ENCODE data around the gene BBS12. TPM values are rescaled to one million over a fixed set of nuclear protein-coding genes. Genes with fewer than 3 reads are reported as not detected.

The BBS12 gene
- total RNA-seq, 4 donors from 2014 or later, result 0.72 to 3.8 (median 3.1) TPM

- DNase-seq (ENCODE audit: low spot score in 2 of 2), result no peak
- intact Hi-C loops (cut with DNase I; ENCODE audit: low total_unique reads), result no loop called here
- WGBS, 2 donors, result 86 to 89% methylated on average over 1 of the region's 1 CpG
- H3K4me3 ChIP-seq (ENCODE audit: low read depth, poor library complexity, severe bottlenecking), result no peak overlapping the region
- TF ChIP-seq POLR2A (IDR thresholded peaks at IDR 0.05) (no peak), CTCF (IDR thresholded peaks at IDR 0.05) (no peak)
Observed at GRCh38 chr4:122701965-122702364, 30.5 kb upstream of the BBS12 start.

GRCh38 chr4:122702939-122703338 is 29.6 kb upstream of the BBS12 start:
- no peak for TF ChIP-seq CTCF (IDR thresholded peaks at IDR 0.05)
- no peak for TF ChIP-seq POLR2A (IDR thresholded peaks at IDR 0.05)
- no peak overlapping the region for H3K4me3 ChIP-seq (ENCODE audit: low read depth, poor library complexity, severe bottlenecking)
- WGBS, 2 donors, result 66 to 74% methylated on average over 3 of the region's 3 CpGs
- intact Hi-C loops (cut with DNase I; ENCODE audit: low total_unique reads), result no loop called here
- DNase-seq (ENCODE audit: low spot score in 2 of 2), result no peak

DNA sequence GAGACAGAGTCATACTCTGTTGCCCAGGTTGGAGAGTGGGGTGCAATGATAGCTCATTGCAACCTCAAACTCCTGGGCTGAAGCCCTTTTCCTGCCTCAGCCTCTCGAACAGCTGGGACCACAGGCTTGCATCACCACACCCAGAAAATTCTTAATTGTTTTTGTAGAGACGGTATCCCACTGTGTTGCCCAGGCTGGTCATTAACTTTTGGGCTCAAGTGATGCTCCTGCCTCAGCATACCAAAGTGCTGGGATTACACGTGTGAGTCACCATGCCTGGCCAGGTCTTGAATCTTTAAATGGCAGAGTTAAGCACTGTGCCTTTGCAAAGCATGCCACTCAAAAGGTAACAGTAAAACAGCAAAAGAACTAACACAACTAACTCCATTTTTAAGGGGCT is 28.6 kb upstream of the BBS12 start:
- no peak for DNase-seq (ENCODE audit: low spot score in 2 of 2)
- H3K4me3 ChIP-seq (ENCODE audit: low read depth, poor library complexity, severe bottlenecking), result no peak overlapping the region
- TF ChIP-seq CTCF (IDR thresholded peaks at IDR 0.05) (no peak), POLR2A (IDR thresholded peaks at IDR 0.05) (no peak)
- intact Hi-C loops (cut with DNase I; ENCODE audit: low total_unique reads), result no loop called here
- WGBS, 2 donors, result 62 to 66% methylated on average over 3 of the region's 3 CpGs

DNA sequence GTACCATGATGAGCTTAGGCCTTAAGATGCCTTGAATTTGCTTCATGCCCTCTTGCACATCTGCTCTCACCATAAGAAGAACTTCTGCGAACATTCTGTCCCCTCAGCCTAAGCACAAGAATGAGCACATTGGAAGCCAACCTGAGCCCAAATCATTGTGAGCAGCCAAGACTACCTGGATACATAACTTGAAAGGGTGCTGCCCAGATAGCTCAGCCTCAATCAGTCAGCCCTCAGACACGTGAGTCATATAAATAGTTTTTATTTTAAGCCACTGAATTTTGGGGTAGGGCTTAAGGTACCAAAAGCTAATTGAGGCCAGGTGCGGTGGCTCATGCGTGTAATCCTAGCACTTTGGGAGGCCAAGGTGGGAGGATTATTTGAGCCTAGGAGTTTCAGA is 27.5 kb upstream of the BBS12 start:
- no peak for DNase-seq (ENCODE audit: low spot score in 2 of 2)
- intact Hi-C loops (cut with DNase I; ENCODE audit: low total_unique reads), result no loop called here
- TF ChIP-seq POLR2A (IDR thresholded peaks at IDR 0.05), result no peak
- no peak for TF ChIP-seq CTCF (IDR thresholded peaks at IDR 0.05)
- no peak overlapping the region for H3K4me3 ChIP-seq (ENCODE audit: low read depth, poor library complexity, severe bottlenecking)
- 80 to 85% methylated on average over 4 of the region's 4 CpGs for WGBS, 2 donors

DNA sequence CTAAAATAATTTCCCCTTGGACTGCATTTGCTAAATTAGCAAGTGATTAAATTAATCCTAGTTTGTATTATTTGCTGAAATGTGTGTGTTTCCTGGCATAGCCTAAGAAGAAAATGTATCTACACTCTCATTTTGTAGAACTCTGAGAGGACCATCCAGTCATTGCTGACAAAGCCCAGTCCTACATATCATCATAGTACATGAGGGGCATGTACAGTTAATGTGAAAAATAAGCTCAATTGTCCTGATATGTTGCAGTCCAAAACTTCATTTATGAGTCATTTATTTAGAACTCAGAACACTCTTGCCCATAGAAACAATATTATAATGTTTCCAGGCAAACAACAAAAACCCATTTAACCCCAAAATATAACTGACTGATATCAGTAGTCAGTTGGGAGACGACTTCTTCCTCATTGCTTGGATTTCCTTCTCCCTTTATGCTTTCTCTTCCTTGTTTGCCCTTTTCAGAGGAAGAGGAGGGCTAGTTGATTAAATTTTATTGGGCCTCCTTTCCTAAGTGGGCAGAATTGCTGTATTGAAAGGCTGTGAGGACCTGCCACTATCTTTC is 26.9 kb upstream of the BBS12 start:
- WGBS, 2 donors, result 62 to 78% methylated on average over 1 of the region's 1 CpG
- TF ChIP-seq POLR2A (IDR thresholded peaks at IDR 0.05) (no peak), CTCF (IDR thresholded peaks at IDR 0.05) (no peak)
- DNase-seq (ENCODE audit: low spot score in 2 of 2), result no peak
- intact Hi-C loops (cut with DNase I; ENCODE audit: low total_unique reads), result no loop called here
- no peak overlapping the region for H3K4me3 ChIP-seq (ENCODE audit: low read depth, poor library complexity, severe bottlenecking)

GRCh38 chr4:122706511-122706910 is 26.0 kb upstream of the BBS12 start:
- 88 to 94% methylated on average over 3 of the region's 3 CpGs for WGBS, 2 donors
- intact Hi-C loops (cut with DNase I; ENCODE audit: low total_unique reads), result no loop called here
- TF ChIP-seq POLR2A (IDR thresholded peaks at IDR 0.05), result no peak
- no peak for TF ChIP-seq CTCF (IDR thresholded peaks at IDR 0.05)

More at GRCh38 chr4:122706511-122706910, 26.0 kb upstream of the BBS12 start:
- no peak for DNase-seq (ENCODE audit: low spot score in 2 of 2)
- H3K4me3 ChIP-seq (ENCODE audit: low read depth, poor library complexity, severe bottlenecking), result no peak overlapping the region

Data from lower leg skin (tissue), 4 donors.